ENCODE results near the gene ATP2A2. TPM values are rescaled to one million over a fixed set of nuclear protein-coding genes. Genes with fewer than 3 reads are reported as not detected.

The ATP2A2 gene
- total and polyA plus RNA-seq, 12 donors = 316 to 4,750 (median 1,535) TPM

DNA sequence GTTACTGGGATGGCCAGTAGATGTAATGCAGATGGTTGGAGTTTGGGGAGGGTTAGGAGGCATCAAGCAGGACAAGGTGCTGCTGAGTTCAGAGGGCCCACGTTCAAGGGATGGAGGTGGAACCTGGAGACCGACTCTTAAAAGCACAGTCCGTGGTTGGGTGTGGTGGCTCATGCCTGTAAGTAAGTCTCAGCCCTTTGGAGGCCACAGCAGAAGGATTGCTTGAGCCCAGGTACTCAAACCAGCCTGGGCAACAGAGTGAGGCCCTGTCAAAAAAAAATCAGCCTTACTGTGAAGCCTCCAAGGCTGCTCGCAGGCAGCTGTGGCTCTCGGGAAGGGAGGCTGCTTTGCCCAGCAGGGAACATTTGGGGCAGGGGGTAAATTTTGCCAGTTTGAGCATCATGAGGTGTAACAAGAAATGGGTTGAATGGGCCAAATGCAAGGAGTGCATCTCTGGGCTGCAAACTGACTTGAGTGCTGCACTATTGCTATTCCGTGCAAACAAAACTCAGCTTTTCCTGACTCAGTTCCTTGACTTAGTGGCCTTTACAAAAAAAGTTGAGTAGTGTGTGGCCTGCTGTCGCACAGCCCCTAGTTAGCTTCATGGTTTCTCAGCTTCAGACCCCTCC lies 67.5 kb downstream of the ATP2A2 start:
- Histone ChIP-seq H3K27me3 (no peaks in the 10 kb centered on the region), H3K27ac (no peak overlapping the region), H3K4me3 (no peak overlapping the region), H3K36me3 (peaks cover 4 to 90% (median 64%) of the 10 kb centered on the region in 9 donors), H3K4me1 (peaks cover 0 to 36% (median 10%) of the 10 kb centered on the region in 9 donors), H3K9me3 (no peaks in the 10 kb centered on the region)
- intact Hi-C loops (cut with DNase I) = loop anchor here in 1 of 10 donors (10.0 kb wide), 1 partner anchor 244 kb away; no protein-coding TSS in a partner anchor
- 86 to 94% methylated on average over 7 of the region's 7 CpGs for WGBS, 2 donors
- DNase-seq = no peak
- ATAC-seq = no peak
- TF ChIP-seq, protein P1, sequence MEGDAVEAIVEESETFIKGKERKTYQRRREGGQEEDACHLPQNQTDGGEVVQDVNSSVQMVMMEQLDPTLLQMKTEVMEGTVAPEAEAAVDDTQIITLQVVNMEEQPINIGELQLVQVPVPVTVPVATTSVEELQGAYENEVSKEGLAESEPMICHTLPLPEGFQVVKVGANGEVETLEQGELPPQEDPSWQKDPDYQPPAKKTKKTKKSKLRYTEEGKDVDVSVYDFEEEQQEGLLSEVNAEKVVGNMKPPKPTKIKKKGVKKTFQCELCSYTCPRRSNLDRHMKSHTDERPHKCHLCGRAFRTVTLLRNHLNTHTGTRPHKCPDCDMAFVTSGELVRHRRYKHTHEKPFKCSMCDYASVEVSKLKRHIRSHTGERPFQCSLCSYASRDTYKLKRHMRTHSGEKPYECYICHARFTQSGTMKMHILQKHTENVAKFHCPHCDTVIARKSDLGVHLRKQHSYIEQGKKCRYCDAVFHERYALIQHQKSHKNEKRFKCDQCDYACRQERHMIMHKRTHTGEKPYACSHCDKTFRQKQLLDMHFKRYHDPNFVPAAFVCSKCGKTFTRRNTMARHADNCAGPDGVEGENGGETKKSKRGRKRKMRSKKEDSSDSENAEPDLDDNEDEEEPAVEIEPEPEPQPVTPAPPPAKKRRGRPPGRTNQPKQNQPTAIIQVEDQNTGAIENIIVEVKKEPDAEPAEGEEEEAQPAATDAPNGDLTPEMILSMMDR (IDR thresholded peaks at IDR 0.05) = no peak

DNA sequence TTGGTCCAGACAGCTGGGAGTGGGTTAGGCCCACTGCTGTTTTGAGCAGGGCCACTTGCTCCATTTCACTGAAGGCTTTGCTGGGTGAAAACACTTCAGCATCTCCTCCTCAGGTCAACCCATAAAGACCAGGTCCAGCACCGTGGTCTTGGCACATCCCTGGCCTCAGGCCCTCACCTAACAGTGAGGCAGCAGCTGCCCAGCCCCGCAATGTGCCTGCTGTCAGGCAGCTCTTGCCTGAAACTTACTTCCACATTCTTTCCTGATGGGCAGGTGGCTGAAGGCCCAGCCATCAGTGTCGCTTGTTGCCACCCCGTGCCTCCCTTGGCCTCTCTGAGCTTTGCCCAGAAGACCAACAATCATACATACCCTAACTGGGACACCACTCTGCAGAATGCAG lies 68.0 kb downstream of the ATP2A2 start:
- peaks cover 0 to 36% (median 10%) of the 10 kb centered on the region in 9 donors for H3K4me1 ChIP-seq
- no peak overlapping the region for H3K4me3 ChIP-seq
- DNase-seq = no peak
- intact Hi-C loops (cut with DNase I) = loop anchor here in 1 of 10 donors (10.0 kb wide), 1 partner anchor 244 kb away; no protein-coding TSS in a partner anchor
- TF ChIP-seq, protein P1 (IDR thresholded peaks at IDR 0.05) = no peak
- no peaks in the 10 kb centered on the region for H3K27me3 ChIP-seq
- ATAC-seq = peak in 5 of 8 donors; percentile 8 to 21 (median 11)
- peaks cover 4 to 84% (median 59%) of the 10 kb centered on the region in 9 donors for H3K36me3 ChIP-seq
- H3K27ac ChIP-seq = peak overlapping the region in 4 of 10 donors; percentile 6 to 17 (median 14)
- H3K9me3 ChIP-seq = no peaks in the 10 kb centered on the region
- 63 to 72% methylated on average over 4 of the region's 4 CpGs for WGBS, 2 donors

DNA sequence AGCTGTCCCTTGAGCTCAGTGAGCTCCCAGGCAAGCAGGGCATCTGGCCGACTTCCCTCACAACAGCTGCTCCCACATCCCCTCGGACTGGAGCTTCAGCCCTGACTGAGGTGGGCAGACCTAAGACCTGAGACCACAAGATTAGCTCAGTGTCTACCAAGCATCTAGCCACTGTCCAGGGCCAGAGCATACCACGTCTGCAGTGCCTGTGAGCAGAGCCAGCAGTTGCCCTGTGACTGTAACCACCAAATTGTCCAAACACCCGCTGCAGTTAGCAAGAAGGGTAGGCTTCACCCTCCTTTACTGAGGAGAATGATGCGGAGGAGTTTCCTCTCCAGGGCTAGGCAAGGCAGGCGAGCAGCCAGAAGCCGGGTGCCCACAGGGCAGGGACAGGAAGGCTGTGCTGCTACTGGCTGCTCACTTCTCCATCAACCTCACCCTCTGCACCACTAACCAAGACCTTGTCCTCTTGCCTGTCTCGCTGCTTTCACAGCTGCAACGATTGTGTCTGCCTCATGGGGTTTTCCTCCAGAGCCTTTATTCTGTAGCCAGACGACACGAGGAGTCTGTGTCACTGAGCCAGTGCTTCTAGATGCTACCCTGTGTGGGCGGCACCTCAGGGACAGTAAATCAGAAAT lies 68.6 kb downstream of the ATP2A2 start:
- Histone ChIP-seq H3K27me3 (no peaks in the 10 kb centered on the region), H3K36me3 (peaks cover 0 to 79% (median 54%) of the 10 kb centered on the region in 9 donors), H3K4me3 (no peak overlapping the region), H3K27ac (peak overlapping the region in 4 of 10 donors; percentile 6 to 17 (median 14)), H3K9me3 (no peaks in the 10 kb centered on the region), H3K4me1 (peaks cover 0 to 36% (median 10%) of the 10 kb centered on the region in 9 donors)
- ATAC-seq = peak in 5 of 8 donors; percentile 3 to 25 (median 10)
- DNase-seq = no peak
- TF ChIP-seq, protein P1 (IDR thresholded peaks at IDR 0.05) = no peak
- 51 to 57% methylated on average over 12 of the region's 12 CpGs for WGBS, 2 donors
- intact Hi-C loops (cut with DNase I) = loop anchor here in 1 of 10 donors (10.0 kb wide), 1 partner anchor 245 kb away; no protein-coding TSS in a partner anchor

DNA sequence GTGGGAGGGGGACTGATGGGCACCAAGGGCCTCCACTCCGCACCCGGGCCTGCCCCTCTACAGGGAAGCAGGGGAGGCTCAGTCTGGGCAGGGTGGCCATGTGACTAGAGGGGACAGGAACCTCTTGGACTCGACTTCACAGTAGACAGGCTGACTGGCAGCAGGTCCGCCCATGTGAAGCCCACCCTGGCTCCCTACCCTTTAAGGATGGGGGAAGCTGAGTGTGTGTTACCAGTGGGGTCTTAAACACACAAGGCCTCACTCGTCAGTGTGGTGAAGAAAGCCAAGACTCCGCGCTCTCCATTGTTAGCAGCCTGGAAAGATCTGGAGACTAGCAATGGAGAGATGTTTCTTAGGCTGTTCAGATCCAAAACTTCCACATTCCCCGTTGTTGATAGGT lies 70.1 kb downstream of the ATP2A2 start:
- peaks cover 0 to 29% (median 10%) of the 10 kb centered on the region in 9 donors for H3K4me1 ChIP-seq
- H3K27me3 ChIP-seq = no peaks in the 10 kb centered on the region
- WGBS, 2 donors = 88 to 89% methylated on average over 8 of the region's 8 CpGs
- TF ChIP-seq, protein P1 (IDR thresholded peaks at IDR 0.05) = no peak
- DNase-seq (no peak), ATAC-seq (no peak)
- intact Hi-C loops (cut with DNase I) = no loop called here
- H3K9me3 ChIP-seq = no peaks in the 10 kb centered on the region
- no peak overlapping the region for H3K27ac ChIP-seq
- H3K4me3 ChIP-seq = no peak overlapping the region
- peaks cover 0 to 64% (median 39%) of the 10 kb centered on the region in 9 donors for H3K36me3 ChIP-seq

Data from heart right ventricle (tissue), 16 donors.